Loucy (cell line): Measurements from ENCODE around the gene ACOXL.

ENCODE experiments used
- H2AFZ ChIP-seq: fragments of 200-600 bp; sonication (generic); 2 replicates; pipeline ENCODE4 v1.6.0; 2016; ENCODE audit warnings: antibody characterized with exemption, mild to moderate bottlenecking, low read length, moderate library complexity
- H3F3A ChIP-seq: fragments of 200-600 bp; 2 replicates; pipeline ENCODE4 v1.6.0; 2016; ENCODE audit warnings: antibody characterized with exemption, low read depth, mild to moderate bottlenecking
- H3K27me3 ChIP-seq: fragments of 200-600 bp; sonication (generic); 2 replicates; pipeline ENCODE4 v1.6.1; 2014; ENCODE audit warnings: low read length, mild to moderate bottlenecking; ENCODE audit not compliant: insufficient read depth, poor library complexity, severe bottlenecking
- H3K36me3 ChIP-seq: fragments of 200-600 bp; sonication (generic); 2 replicates; pipeline ENCODE4 v1.6.1; 2016; ENCODE audit warnings: low read length; ENCODE audit not compliant: insufficient read depth
- H3K4me1 ChIP-seq: fragments of 200-600 bp; sonication (generic); 2 replicates; pipeline ENCODE4 v1.5.1; 2014; ENCODE audit warnings: low read length, mild to moderate bottlenecking; ENCODE audit not compliant: insufficient read depth, poor library complexity, severe bottlenecking
- H3K4me2 ChIP-seq: fragments of 200-600 bp; sonication (generic); 2 replicates; pipeline ENCODE4 v1.6.0; 2014; ENCODE audit warnings: antibody characterized with exemption, low read length, low read depth, mild to moderate bottlenecking; ENCODE audit not compliant: poor library complexity, severe bottlenecking
- H3K4me3 ChIP-seq: fragments of 200-600 bp; sonication (generic); 2 replicates; pipeline ENCODE4 v1.5.1; 2014; ENCODE audit warnings: low read length, mild to moderate bottlenecking, mixed read lengths; ENCODE audit not compliant: poor library complexity, severe bottlenecking
- H3K79me2 ChIP-seq: fragments of 200-600 bp; sonication (generic); 2 replicates; pipeline ENCODE4 v1.6.1; 2014; ENCODE audit warnings: low read length; ENCODE audit not compliant: insufficient read depth
- H3K9ac ChIP-seq: fragments of 200-600 bp; sonication (generic); 2 replicates; pipeline ENCODE4 v1.6.0; 2014; ENCODE audit warnings: mild to moderate bottlenecking, low read depth, low read length, moderate library complexity; ENCODE audit not compliant: poor library complexity, severe bottlenecking
- H3K9me2 ChIP-seq: fragments of 200-600 bp; sonication (generic); replicated peaks from 2 replicates; pipeline ENCODE4 v1.6.1; 2016; ENCODE audit warnings: low read depth, low read length, mixed read lengths
- H3K9me3 ChIP-seq: fragments of 200-600 bp; sonication (generic); 2 replicates; pipeline ENCODE4 v1.6.1; 2014; ENCODE audit warnings: mild to moderate bottlenecking, antibody characterized with exemption, low read length, low read depth; ENCODE audit not compliant: insufficient read depth
- H4K20me1 ChIP-seq: fragments of 200-600 bp; sonication (generic); 2 replicates; pipeline ENCODE4 v1.6.0; 2014; ENCODE audit warnings: antibody characterized with exemption, low read length, mild to moderate bottlenecking; ENCODE audit not compliant: insufficient read depth, poor library complexity, severe bottlenecking
- EZH2phosphoT487 ChIP-seq: fragments of 200-600 bp; IDR thresholded peaks from 2 replicates; pipeline ENCODE4 v1.6.1; 2018; ENCODE audit warnings: antibody characterized with exemption, mild to moderate bottlenecking, moderate library complexity, borderline replicate concordance
- TF ChIP-seq, protein P1 (sequence below): fragments of 200-600 bp; sonication (generic); conservative IDR thresholded peaks from 2 replicates; pipeline ENCODE4 v1.5.1; 2014; ENCODE audit warnings: mild to moderate bottlenecking, antibody characterized with exemption, low read length

The ACOXL gene

DNA sequence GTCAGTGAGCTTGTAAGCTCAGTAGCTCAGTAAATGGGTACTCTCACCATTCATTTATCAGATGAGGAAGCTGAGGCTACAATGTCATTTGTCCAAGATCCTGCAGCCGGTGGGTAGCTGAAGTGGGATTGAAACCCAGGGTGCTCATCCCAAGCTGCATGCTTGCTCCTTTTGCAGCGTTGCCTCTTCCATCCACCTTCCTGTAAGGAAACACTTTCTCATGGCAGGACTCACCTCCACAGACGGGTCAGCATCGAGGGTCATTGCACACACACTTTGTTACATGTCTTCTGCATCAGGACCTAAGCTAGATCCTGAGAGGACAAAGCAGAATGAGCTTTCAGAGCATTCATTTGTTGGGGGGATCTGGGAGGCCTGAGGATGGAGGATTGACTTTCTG, 60.7 kb downstream of the ACOXL start:
- H3F3A ChIP-seq = no peaks in the 10 kb centered on the region
- H2AFZ ChIP-seq = no peak overlapping the region
- no peaks in the 10 kb centered on the region for H3K9me2 ChIP-seq
- no peaks in the 10 kb centered on the region for H3K27me3 ChIP-seq
- no peak overlapping the region for H3K9ac ChIP-seq
- H3K4me2 ChIP-seq = no peak overlapping the region
- no peaks in the 10 kb centered on the region for H4K20me1 ChIP-seq
- TF ChIP-seq EZH2phosphoT487 = no peak
- TF ChIP-seq, protein P1, sequence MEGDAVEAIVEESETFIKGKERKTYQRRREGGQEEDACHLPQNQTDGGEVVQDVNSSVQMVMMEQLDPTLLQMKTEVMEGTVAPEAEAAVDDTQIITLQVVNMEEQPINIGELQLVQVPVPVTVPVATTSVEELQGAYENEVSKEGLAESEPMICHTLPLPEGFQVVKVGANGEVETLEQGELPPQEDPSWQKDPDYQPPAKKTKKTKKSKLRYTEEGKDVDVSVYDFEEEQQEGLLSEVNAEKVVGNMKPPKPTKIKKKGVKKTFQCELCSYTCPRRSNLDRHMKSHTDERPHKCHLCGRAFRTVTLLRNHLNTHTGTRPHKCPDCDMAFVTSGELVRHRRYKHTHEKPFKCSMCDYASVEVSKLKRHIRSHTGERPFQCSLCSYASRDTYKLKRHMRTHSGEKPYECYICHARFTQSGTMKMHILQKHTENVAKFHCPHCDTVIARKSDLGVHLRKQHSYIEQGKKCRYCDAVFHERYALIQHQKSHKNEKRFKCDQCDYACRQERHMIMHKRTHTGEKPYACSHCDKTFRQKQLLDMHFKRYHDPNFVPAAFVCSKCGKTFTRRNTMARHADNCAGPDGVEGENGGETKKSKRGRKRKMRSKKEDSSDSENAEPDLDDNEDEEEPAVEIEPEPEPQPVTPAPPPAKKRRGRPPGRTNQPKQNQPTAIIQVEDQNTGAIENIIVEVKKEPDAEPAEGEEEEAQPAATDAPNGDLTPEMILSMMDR = no peak
- no peaks in the 10 kb centered on the region for H3K36me3 ChIP-seq
- H3K79me2 ChIP-seq = no peaks in the 10 kb centered on the region
- peaks cover 14% of the 10 kb centered on the region for H3K4me1 ChIP-seq
- H3K9me3 ChIP-seq = no peaks in the 10 kb centered on the region
- no peak overlapping the region for H3K4me3 ChIP-seq

DNA sequence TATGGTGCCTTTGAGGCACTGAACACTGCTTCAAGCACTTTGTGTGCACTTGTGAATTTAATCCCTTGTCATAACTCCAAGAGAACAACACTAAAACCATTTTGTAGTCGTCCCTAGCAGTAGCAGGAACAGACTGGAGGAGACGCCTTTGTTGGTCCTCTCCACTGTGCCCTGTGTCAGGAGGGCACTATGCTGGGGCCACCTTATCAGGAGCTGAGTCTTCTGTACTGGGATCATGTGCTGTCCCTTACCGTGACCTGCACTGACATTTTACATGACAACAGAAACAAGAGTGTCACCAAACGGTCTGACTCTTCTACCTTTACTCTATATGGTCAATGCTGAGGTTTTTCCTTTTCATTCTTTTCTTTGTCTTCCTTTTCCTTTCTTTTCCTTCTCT, 62.0 kb downstream of the ACOXL start:
- no peak overlapping the region for H3K9ac ChIP-seq
- H3K4me3 ChIP-seq = no peak overlapping the region
- H3K4me2 ChIP-seq = no peak overlapping the region
- H3K27me3 ChIP-seq = no peaks in the 10 kb centered on the region
- H3K9me2 ChIP-seq = no peaks in the 10 kb centered on the region
- no peaks in the 10 kb centered on the region for H3K36me3 ChIP-seq
- no peaks in the 10 kb centered on the region for H3F3A ChIP-seq
- H3K4me1 ChIP-seq = peaks cover 14% of the 10 kb centered on the region
- H2AFZ ChIP-seq = no peak overlapping the region
- H4K20me1 ChIP-seq = no peaks in the 10 kb centered on the region
- no peaks in the 10 kb centered on the region for H3K79me2 ChIP-seq
- no peaks in the 10 kb centered on the region for H3K9me3 ChIP-seq
- TF ChIP-seq EZH2phosphoT487 = no peak
- TF ChIP-seq, protein P1 = no peak

DNA sequence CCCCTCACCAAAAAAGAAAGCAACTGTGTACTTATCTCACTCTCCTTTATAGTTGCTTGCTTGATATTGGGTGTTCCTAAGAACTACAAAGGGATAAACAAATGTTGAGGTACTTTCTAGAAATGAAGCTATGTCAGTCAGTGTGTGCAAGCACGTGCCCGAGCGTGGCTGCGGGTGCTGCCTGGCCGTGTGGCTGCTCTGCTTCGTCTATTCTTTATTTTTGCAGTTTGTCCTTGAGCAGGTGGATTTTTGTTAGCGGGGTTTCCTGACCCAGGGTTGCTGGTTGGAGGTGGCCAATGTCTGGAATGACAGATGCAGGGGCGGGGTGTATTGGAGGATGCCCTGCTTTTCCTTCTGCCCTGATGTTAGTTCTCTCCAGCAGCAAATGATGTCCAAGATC, 62.6 kb downstream of the ACOXL start:
- no peak overlapping the region for H3K4me2 ChIP-seq
- peaks cover 14% of the 10 kb centered on the region for H3K4me1 ChIP-seq
- no peaks in the 10 kb centered on the region for H3K9me2 ChIP-seq
- H2AFZ ChIP-seq = no peak overlapping the region
- no peaks in the 10 kb centered on the region for H3K79me2 ChIP-seq
- no peaks in the 10 kb centered on the region for H3K36me3 ChIP-seq
- H3K9ac ChIP-seq = no peak overlapping the region
- no peaks in the 10 kb centered on the region for H4K20me1 ChIP-seq
- H3K9me3 ChIP-seq = no peaks in the 10 kb centered on the region
- H3K4me3 ChIP-seq = no peak overlapping the region
- no peaks in the 10 kb centered on the region for H3K27me3 ChIP-seq
- TF ChIP-seq EZH2phosphoT487 = no peak
- TF ChIP-seq, protein P1 = no peak
- no peaks in the 10 kb centered on the region for H3F3A ChIP-seq
